Memory B cell (primary cell): ENCODE data around the gene EML5.

Experiments used
- ATAC-seq: fragments of 150-1000 bp; cut with Tn5 transposase; 2 replicates; pipeline ENCODE4 v1.10.0; 2021; ENCODE audit warnings: low read depth, mild to moderate bottlenecking, moderate library complexity
- DNase-seq, 2 donors: peaks; one replicate each; pipeline ENCODE4 v3.0.0; 2022; ENCODE audit warnings: low spot score in 2 of 2
- H3K27ac Mint-ChIP-seq: one replicate; pipeline ENCODE4 v1.8.0; 2022; ENCODE audit warnings: mild to moderate bottlenecking, moderate library complexity, mixed read lengths
- H3K27me3 Mint-ChIP-seq: one replicate; pipeline ENCODE4 v1.8.0; 2022; ENCODE audit warnings: mixed read lengths
- H3K36me3 Mint-ChIP-seq: one replicate; pipeline ENCODE4 v1.8.0; 2022; ENCODE audit warnings: mild to moderate bottlenecking, mixed read lengths
- H3K4me1 Mint-ChIP-seq: one replicate; pipeline ENCODE4 v1.8.0; 2022; ENCODE audit warnings: mixed read lengths
- H3K4me3 Mint-ChIP-seq: one replicate; pipeline ENCODE4 v1.8.0; 2022; ENCODE audit warnings: mild to moderate bottlenecking, moderate library complexity, mixed read lengths
- H3K9me3 Mint-ChIP-seq: one replicate; pipeline ENCODE4 v1.8.0; 2022; ENCODE audit warnings: mixed read lengths

Gene EML5

GRCh38 chr14:88611878-88612277 is 180.9 kb downstream of the EML5 start:
- no peak for DNase-seq
- Mint-ChIP-seq H3K4me3 (no peak overlapping the region), H3K4me1 (peaks cover 12% of the 10 kb centered on the region), H3K27ac (no peak overlapping the region), H3K9me3 (no peaks in the 10 kb centered on the region), H3K27me3 (no peaks in the 10 kb centered on the region), H3K36me3 (peaks cover 39% of the 10 kb centered on the region)
- no peak for ATAC-seq

DNA sequence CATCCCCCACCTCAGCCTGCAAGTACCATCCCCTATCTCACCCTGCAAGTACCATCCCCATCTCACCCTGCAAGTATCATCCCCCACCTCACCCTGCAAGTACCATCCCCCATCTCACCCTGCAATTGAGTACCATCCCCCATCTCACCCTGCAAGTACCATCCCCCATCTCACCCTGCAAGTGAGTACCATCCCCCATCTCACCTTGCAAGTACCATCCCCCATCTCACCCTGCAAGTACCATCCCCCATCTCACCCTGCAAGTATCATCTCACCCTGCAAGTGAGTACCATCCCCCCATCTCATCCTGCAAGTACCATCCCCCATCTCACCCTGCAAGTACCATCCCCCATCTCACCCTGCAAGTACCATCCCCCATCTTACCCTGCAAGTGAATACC is 184.9 kb downstream of the EML5 start:
- Mint-ChIP-seq H3K4me3 (no peak overlapping the region), H3K27me3 (no peaks in the 10 kb centered on the region), H3K27ac (no peak overlapping the region), H3K4me1 (peaks cover 8% of the 10 kb centered on the region), H3K36me3 (peaks cover 49% of the 10 kb centered on the region), H3K9me3 (no peaks in the 10 kb centered on the region)
- DNase-seq (no peak), ATAC-seq (no peak)

DNA sequence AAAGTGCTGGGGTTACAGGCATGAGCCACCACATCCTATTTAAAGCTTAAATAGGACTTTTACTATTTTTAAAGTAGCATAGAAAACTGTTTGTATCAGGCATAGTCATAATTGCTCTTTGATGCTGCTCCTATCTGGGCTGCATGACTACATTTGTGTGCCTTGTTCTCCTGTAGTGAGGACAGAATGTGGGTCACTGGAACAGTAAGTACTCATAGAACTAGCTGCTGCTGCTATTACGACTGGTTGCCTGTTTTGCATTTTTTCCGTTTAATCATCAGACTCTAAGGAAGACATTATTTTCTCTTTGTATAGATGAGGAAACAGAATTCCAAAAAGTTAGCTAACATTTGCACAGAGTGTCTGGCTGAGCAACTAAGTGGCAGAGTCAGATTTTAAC is 187.2 kb downstream of the EML5 start:
- no peak for ATAC-seq
- DNase-seq = no peak
- H3K36me3 Mint-ChIP-seq = peaks cover 46% of the 10 kb centered on the region
- no peaks in the 10 kb centered on the region for H3K9me3 Mint-ChIP-seq
- H3K4me3 Mint-ChIP-seq = no peak overlapping the region
- no peaks in the 10 kb centered on the region for H3K27me3 Mint-ChIP-seq
- peaks cover 9% of the 10 kb centered on the region for H3K4me1 Mint-ChIP-seq
- H3K27ac Mint-ChIP-seq = no peak overlapping the region

DNA sequence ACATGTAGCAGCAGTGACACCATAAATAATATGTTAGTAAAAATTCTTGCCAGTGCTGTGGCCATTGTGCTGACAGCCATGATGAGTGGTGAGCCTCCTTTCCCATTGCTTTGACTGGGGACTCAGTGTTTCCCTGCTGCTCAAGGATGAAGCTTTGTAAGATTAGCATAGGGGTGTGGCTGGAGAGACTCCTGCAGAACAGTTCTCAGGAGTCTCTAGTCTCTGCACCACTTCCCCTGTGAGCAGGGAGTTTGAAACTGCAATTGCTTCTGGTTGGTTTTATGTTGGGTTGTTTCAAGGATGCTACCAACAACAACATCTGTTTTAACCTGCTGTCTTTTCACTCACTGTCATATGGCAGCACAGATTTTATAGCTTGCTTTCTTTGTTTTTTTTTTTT is 188.5 kb downstream of the EML5 start:
- H3K36me3 Mint-ChIP-seq = peaks cover 42% of the 10 kb centered on the region
- H3K4me3 Mint-ChIP-seq = no peak overlapping the region
- peaks cover 20% of the 10 kb centered on the region for H3K4me1 Mint-ChIP-seq
- H3K27ac Mint-ChIP-seq = no peak overlapping the region
- H3K27me3 Mint-ChIP-seq = no peaks in the 10 kb centered on the region
- DNase-seq = no peak
- no peak for ATAC-seq
- no peaks in the 10 kb centered on the region for H3K9me3 Mint-ChIP-seq

GRCh38 chr14:88599761-88600439 is 192.9 kb downstream of the EML5 start:
- Mint-ChIP-seq H3K36me3 (peaks cover 37% of the 10 kb centered on the region), H3K9me3 (no peaks in the 10 kb centered on the region), H3K4me3 (peak overlapping the region; percentile 40), H3K27ac (peak overlapping the region; percentile 65), H3K4me1 (peaks cover 15% of the 10 kb centered on the region), H3K27me3 (no peaks in the 10 kb centered on the region)
- DNase-seq (no peak), ATAC-seq (peak; percentile 72)

DNA sequence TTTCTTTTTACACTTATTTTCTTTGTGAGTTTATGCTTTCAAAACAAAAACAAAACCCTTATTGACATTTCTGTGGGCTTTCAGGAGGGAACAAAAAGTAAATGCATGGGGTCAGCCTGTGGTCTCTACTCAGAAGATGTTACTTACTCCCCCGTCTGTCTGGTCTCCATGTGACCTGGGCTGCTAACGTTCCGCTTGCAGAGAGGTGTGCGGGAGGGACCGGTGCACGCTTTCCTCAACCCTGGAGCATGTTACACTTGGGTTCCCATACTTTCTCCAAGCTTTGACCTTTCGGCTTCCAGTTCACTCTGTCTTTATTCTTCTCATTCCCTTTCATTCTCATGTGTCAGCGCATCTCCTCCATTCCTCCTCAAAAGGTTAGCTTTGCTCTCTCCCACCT is 193.4 kb downstream of the EML5 start:
- peaks cover 34% of the 10 kb centered on the region for H3K36me3 Mint-ChIP-seq
- H3K4me3 Mint-ChIP-seq = no peak overlapping the region

GRCh38 chr14:88598097-88598675 is 194.6 kb downstream of the EML5 start:
- Mint-ChIP-seq H3K4me3 (no peak overlapping the region), H3K4me1 (peaks cover 15% of the 10 kb centered on the region), H3K9me3 (no peaks in the 10 kb centered on the region), H3K36me3 (peaks cover 29% of the 10 kb centered on the region), H3K27me3 (no peaks in the 10 kb centered on the region), H3K27ac (no peak overlapping the region)
- DNase-seq (no peak), ATAC-seq (no peak)

More for the DNA sequence above, 193.4 kb downstream of the EML5 start:
- peak overlapping the region; percentile 65 for H3K27ac Mint-ChIP-seq
- ATAC-seq (no peak), DNase-seq (no peak)
- peaks cover 15% of the 10 kb centered on the region for H3K4me1 Mint-ChIP-seq
- no peaks in the 10 kb centered on the region for H3K9me3 Mint-ChIP-seq
- no peaks in the 10 kb centered on the region for H3K27me3 Mint-ChIP-seq

DNA sequence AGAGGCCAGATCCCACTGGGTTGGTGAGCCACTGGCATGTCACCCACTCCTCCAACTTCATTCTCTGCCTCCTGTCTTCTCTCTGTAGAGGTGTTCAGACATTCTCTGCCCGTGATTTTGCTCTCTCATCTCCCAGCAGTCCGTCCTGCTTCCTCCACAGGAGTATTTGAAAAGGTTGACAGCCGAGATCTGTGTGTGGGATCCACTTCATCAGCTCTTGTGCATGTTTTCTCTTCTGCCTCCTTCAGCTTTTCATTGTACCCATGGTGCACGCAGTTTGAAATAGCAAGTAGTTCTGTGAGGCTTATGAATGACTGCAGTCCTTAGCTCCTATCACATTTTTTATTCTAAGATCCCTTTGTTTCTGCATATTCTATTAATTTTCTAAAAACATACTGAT is 195.2 kb downstream of the EML5 start:
- no peaks in the 10 kb centered on the region for H3K9me3 Mint-ChIP-seq
- no peak overlapping the region for H3K4me3 Mint-ChIP-seq
- ATAC-seq = no peak
- H3K4me1 Mint-ChIP-seq = peaks cover 15% of the 10 kb centered on the region
- H3K27ac Mint-ChIP-seq = no peak overlapping the region
- H3K36me3 Mint-ChIP-seq = peaks cover 29% of the 10 kb centered on the region
- H3K27me3 Mint-ChIP-seq = no peaks in the 10 kb centered on the region
- DNase-seq = no peak

- no peak overlapping the region for H3K27ac Mint-ChIP-seq
- DNase-seq (no peak), ATAC-seq (no peak)
- H3K27me3 Mint-ChIP-seq = no peaks in the 10 kb centered on the region
- peaks cover 15% of the 10 kb centered on the region for H3K4me1 Mint-ChIP-seq
- H3K36me3 Mint-ChIP-seq = peaks cover 30% of the 10 kb centered on the region
- no peaks in the 10 kb centered on the region for H3K9me3 Mint-ChIP-seq
- H3K4me3 Mint-ChIP-seq = no peak overlapping the region
Observed at GRCh38 chr14:88597038-88597437, 195.7 kb downstream of the EML5 start.

DNA sequence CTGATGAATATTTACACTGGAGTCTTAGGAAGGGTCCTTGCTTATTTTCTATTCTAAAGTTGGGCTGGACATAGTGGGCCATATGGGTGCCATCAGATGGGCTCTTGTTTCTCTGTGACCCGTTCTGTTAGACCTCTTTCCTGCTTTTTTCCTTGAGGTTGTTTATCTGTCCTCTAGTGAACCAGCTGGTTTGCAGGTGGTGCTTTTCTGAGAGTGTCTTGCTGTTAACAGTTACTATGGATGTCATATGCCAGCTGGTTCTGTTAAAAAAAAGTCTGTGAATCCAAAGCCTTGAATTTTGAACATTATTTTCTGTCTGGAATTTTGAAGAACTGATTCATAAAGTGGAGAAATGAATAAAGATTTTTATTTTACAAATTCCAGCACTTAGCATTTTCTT is 200.7 kb downstream of the EML5 start:
- DNase-seq = no peak
- no peak overlapping the region for H3K4me3 Mint-ChIP-seq
- no peaks in the 10 kb centered on the region for H3K27me3 Mint-ChIP-seq
- H3K36me3 Mint-ChIP-seq = peaks cover 29% of the 10 kb centered on the region
- no peak overlapping the region for H3K27ac Mint-ChIP-seq
- ATAC-seq = no peak
- H3K4me1 Mint-ChIP-seq = no peaks in the 10 kb centered on the region
- no peaks in the 10 kb centered on the region for H3K9me3 Mint-ChIP-seq

- peak overlapping the region; percentile 86 for H3K27ac Mint-ChIP-seq
- DNase-seq = no peak
- ATAC-seq = no peak
- peaks cover 30% of the 10 kb centered on the region for H3K36me3 Mint-ChIP-seq
- H3K27me3 Mint-ChIP-seq = no peaks in the 10 kb centered on the region
- H3K4me1 Mint-ChIP-seq = no peaks in the 10 kb centered on the region
- H3K9me3 Mint-ChIP-seq = no peaks in the 10 kb centered on the region
- H3K4me3 Mint-ChIP-seq = no peak overlapping the region
Observed at GRCh38 chr14:88590173-88590572, 202.6 kb downstream of the EML5 start.

- no peak for ATAC-seq
- H3K27me3 Mint-ChIP-seq = no peaks in the 10 kb centered on the region
- H3K27ac Mint-ChIP-seq = no peak overlapping the region
- H3K4me1 Mint-ChIP-seq = no peaks in the 10 kb centered on the region
- no peak overlapping the region for H3K4me3 Mint-ChIP-seq
- DNase-seq = no peak
- no peaks in the 10 kb centered on the region for H3K9me3 Mint-ChIP-seq
- peaks cover 40% of the 10 kb centered on the region for H3K36me3 Mint-ChIP-seq
Observed at GRCh38 chr14:88588081-88588480, 204.7 kb downstream of the EML5 start.

- H3K4me3 Mint-ChIP-seq = no peak overlapping the region
- no peak for ATAC-seq
- no peak for DNase-seq
- H3K36me3 Mint-ChIP-seq = peaks cover 43% of the 10 kb centered on the region
- no peaks in the 10 kb centered on the region for H3K27me3 Mint-ChIP-seq
- H3K4me1 Mint-ChIP-seq = no peaks in the 10 kb centered on the region
- no peak overlapping the region for H3K27ac Mint-ChIP-seq
- no peaks in the 10 kb centered on the region for H3K9me3 Mint-ChIP-seq
Observed at GRCh38 chr14:88584451-88584850, 208.3 kb downstream of the EML5 start.

DNA sequence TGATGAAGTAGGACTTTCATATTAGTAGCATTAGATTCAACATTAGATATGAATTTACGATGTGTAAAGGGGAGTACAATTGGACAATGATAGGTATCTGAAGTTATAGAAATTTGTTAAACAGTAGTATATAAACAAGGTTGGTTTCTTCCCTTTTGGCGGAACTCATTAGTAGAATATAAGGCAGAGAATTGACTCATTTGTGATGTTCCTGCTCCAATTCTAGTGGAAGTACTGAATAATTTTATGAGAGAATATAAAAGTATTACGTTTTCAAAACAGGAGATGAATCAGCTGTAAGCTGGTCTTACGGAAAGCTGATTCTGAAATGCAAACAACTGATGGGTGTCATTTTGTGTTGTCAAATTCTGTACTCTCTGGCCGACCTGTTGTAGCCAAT is 216.5 kb downstream of the EML5 start:
- peaks cover 41% of the 10 kb centered on the region for H3K36me3 Mint-ChIP-seq
- no peaks in the 10 kb centered on the region for H3K4me1 Mint-ChIP-seq
- no peak for DNase-seq
- no peak overlapping the region for H3K4me3 Mint-ChIP-seq
- H3K27ac Mint-ChIP-seq = no peak overlapping the region
- no peak for ATAC-seq
- no peaks in the 10 kb centered on the region for H3K9me3 Mint-ChIP-seq
- no peaks in the 10 kb centered on the region for H3K27me3 Mint-ChIP-seq

DNA sequence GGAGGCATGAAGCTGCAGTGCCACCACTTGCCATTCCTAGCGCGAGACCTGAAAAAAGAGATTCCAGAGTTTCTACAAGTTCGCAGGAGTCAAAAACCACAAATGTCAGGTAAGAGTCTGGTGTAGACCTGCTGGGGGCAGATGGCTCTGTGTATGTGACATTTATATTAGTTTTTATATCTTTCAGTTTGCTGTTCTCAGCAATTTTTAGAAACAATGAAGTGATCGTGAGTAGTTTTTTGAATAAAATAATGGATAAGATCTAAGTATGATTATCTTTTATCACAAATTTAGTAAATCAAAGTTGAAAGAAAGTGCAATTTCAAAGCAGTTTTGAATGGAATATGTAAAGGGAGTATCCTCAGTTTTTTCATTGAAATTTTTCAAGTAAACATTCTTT is 220.6 kb downstream of the EML5 start:
- H3K36me3 Mint-ChIP-seq = peaks cover 43% of the 10 kb centered on the region
- ATAC-seq (no peak), DNase-seq (no peak)
- H3K27ac Mint-ChIP-seq = no peak overlapping the region
- H3K4me3 Mint-ChIP-seq = no peak overlapping the region
- H3K27me3 Mint-ChIP-seq = no peaks in the 10 kb centered on the region
- no peaks in the 10 kb centered on the region for H3K4me1 Mint-ChIP-seq
- peaks cover 2% of the 10 kb centered on the region for H3K9me3 Mint-ChIP-seq
